ENCODE measurements around the gene SPAG9.

The SPAG9 gene

DNA sequence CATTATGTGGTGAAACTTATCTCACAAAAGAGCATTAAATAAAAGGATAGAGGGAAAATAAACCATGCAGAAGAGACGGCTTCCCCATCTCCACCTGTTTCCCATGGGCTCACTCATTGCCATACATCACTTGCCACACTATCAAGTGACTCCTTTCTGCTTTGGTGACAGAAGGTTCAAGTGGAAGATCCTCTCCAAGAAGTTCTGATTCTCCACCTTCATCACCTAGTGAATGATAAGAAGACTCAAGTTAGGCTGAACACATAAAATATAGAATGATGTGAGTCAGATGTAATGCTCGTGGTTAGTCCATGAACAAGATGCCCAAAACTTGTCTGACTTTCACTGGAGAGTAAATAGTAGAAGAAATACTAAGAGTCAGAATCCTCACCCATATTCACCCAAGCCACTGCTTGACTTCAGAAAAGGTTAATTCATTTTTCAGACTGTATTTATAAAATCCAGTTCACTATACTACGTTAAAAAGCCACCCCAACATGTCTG is 154.5 kb downstream of the SPAG9 start:
- Histone ChIP-seq H3K4me2 (ENCODE audit: insufficient read depth, low read length, poor library complexity, severe bottlenecking) (no peak overlapping the region), H3K14ac (ENCODE audit: low read length) (no peak overlapping the region), H2AK5ac (ENCODE audit: low read depth, low read length) (no peak overlapping the region), H3K18ac (ENCODE audit: low read length) (no peak overlapping the region), H3K27me3 (ENCODE audit: control insufficient read depth in 3 of 3, insufficient read depth in 3 of 3, low read depth in 1 of 3, low read length in 3 of 3) (no peaks in the 10 kb centered on the region), H3K4me3 (ENCODE audit: low read length in 2 of 2) (no peak overlapping the region), H3K9me3 (replicated peaks in 1 of 2; ENCODE audit: control insufficient read depth in 2 of 2, insufficient read depth in 1 of 2, low read depth in 1 of 2, low read length in 2 of 2) (no peaks in the 10 kb centered on the region), H2BK120ac (ENCODE audit: low read depth, low read length) (no peak overlapping the region), H4K91ac (ENCODE audit: low read depth, low read length, poor library complexity) (no peak overlapping the region), H2AFZ (ENCODE audit: low read length) (no peak overlapping the region), H3K4me1 (ENCODE audit: control insufficient read depth in 2 of 2, insufficient read depth in 1 of 2, low read depth in 1 of 2, low read length in 2 of 2) (no peaks in the 10 kb centered on the region), H3K9ac (ENCODE audit: low read depth, low read length, poor library complexity) (no peak overlapping the region), H3K27ac (replicated peaks; ENCODE audit: low read length) (no peak overlapping the region), H3K79me1 (ENCODE audit: low read depth, low read length) (no peaks in the 10 kb centered on the region), H3K23ac (ENCODE audit: low read depth, low read length, poor library complexity) (no peak overlapping the region), H2BK5ac (ENCODE audit: low read length) (no peak overlapping the region), H2BK15ac (ENCODE audit: low read length) (no peak overlapping the region), H4K8ac (ENCODE audit: low read depth, low read length) (no peak overlapping the region), H3K36me3 (replicated peaks in 1 of 2; ENCODE audit: control insufficient read depth in 2 of 2, insufficient read depth in 2 of 2, low read length in 2 of 2) (peaks cover 18 to 97% of the 10 kb centered on the region in 2 donors), H2BK12ac (ENCODE audit: low read length) (no peak overlapping the region), H3K4ac (ENCODE audit: low read length) (no peak overlapping the region)
- no CpG with 5 or more reads among the region's 3 CpGs for WGBS, 2 donors (ENCODE audit: extremely low coverage in 2 of 2, insufficient read length in 2 of 2, insufficient replicate concordance in 1 of 2)
- DNase-seq (ENCODE audit: low spot score): no peak

DNA sequence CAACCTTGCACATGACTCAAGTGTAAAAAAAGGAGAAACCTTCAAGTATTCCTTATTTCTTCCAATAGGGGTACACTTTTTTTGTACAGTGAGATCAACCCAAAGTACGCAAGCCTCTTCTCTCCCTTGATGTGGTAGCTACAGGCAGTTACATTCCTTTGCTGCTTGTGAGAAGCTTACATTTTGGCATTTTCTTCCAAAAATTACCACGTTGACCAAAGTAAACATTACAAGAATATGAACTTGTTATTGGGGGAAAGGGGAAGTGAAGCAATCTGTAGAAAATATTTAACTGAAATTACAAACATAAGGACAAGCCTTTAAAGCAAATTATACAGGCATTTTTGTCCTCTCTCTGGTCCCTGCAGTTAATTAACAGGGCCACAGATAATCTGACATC is 157.5 kb downstream of the SPAG9 start:
- H3K27me3 ChIP-seq (ENCODE audit: control insufficient read depth in 3 of 3, insufficient read depth in 3 of 3, low read depth in 1 of 3, low read length in 3 of 3): no peaks in the 10 kb centered on the region
- H2BK15ac ChIP-seq (ENCODE audit: low read length): no peak overlapping the region
- H3K4me2 ChIP-seq (ENCODE audit: insufficient read depth, low read length, poor library complexity, severe bottlenecking): no peak overlapping the region
- H3K36me3 ChIP-seq (replicated peaks in 1 of 2; ENCODE audit: control insufficient read depth in 2 of 2, insufficient read depth in 2 of 2, low read length in 2 of 2): peaks cover 9 to 88% of the 10 kb centered on the region in 2 donors
- H2AK5ac ChIP-seq (ENCODE audit: low read depth, low read length): no peak overlapping the region
- no peak overlapping the region for H3K14ac ChIP-seq (ENCODE audit: low read length)
- no CpG with 5 or more reads among the region's 2 CpGs for WGBS, 2 donors (ENCODE audit: extremely low coverage in 2 of 2, insufficient read length in 2 of 2, insufficient replicate concordance in 1 of 2)
- H4K8ac ChIP-seq (ENCODE audit: low read depth, low read length): no peak overlapping the region
- no peak overlapping the region for H2BK12ac ChIP-seq (ENCODE audit: low read length)
- H3K23ac ChIP-seq (ENCODE audit: low read depth, low read length, poor library complexity): no peak overlapping the region
- H2AFZ ChIP-seq (ENCODE audit: low read length): no peak overlapping the region
- no peaks in the 10 kb centered on the region for H3K4me1 ChIP-seq (ENCODE audit: control insufficient read depth in 2 of 2, insufficient read depth in 1 of 2, low read depth in 1 of 2, low read length in 2 of 2)
- DNase-seq (ENCODE audit: low spot score): no peak
- H3K18ac ChIP-seq (ENCODE audit: low read length): no peak overlapping the region
- H3K9me3 ChIP-seq (replicated peaks in 1 of 2; ENCODE audit: control insufficient read depth in 2 of 2, insufficient read depth in 1 of 2, low read depth in 1 of 2, low read length in 2 of 2): no peaks in the 10 kb centered on the region
- H3K27ac ChIP-seq (replicated peaks; ENCODE audit: low read length): no peak overlapping the region
- no peak overlapping the region for H3K4me3 ChIP-seq (ENCODE audit: low read length in 2 of 2)
- H2BK120ac ChIP-seq (ENCODE audit: low read depth, low read length): no peak overlapping the region
- no peaks in the 10 kb centered on the region for H3K79me1 ChIP-seq (ENCODE audit: low read depth, low read length)
- H3K4ac ChIP-seq (ENCODE audit: low read length): no peak overlapping the region
- no peak overlapping the region for H4K91ac ChIP-seq (ENCODE audit: low read depth, low read length, poor library complexity)
- no peak overlapping the region for H3K9ac ChIP-seq (ENCODE audit: low read depth, low read length, poor library complexity)
- no peak overlapping the region for H2BK5ac ChIP-seq (ENCODE audit: low read length)

DNA sequence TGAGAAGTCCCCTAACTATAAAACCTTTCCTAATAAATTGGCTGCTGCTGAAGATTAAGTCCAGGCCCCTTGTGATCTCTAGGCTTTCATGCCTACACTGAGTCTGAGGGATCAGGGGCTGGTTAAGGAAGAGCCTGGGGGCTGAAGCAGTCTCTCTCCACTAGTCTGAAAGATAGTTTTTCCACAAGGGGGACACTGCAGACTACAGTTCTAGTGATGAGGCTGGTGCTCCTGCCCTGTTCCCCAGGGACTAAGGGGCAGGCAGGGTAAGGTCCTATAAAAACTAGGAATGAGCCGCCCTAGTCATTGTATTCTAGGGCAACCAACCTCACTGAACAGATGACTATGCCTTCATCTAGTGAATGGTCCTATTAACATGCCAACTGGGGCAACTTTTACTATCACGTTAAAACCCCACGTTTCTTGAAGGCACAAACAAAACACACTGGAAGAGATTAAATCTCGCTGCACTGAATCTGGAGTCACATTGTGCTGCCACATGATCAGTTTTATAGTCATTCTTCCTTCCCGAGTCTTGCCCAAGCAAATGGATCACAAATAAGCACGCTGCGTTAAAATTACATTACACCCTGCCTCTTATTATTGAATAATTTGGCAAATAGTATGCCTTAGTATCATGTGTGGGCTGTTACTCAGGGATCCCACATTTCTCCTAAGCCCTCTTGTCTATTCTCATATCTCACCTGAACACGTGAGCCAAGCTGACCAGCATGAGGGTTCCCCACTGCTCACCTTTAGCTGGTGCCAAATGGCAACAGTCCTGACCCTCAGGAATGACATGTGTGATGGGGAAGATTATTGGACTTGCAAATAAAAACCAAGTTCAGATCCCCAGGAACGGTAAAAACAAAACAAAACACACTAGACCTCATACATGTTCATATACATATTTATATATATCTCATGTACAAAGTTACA is 159.1 kb downstream of the SPAG9 start:
- Histone ChIP-seq H2AFZ (ENCODE audit: low read length) (no peak overlapping the region), H3K27ac (replicated peaks; ENCODE audit: low read length) (no peak overlapping the region), H2BK5ac (ENCODE audit: low read length) (no peak overlapping the region), H2BK120ac (ENCODE audit: low read depth, low read length) (no peak overlapping the region), H3K18ac (ENCODE audit: low read length) (no peak overlapping the region), H3K4me1 (ENCODE audit: control insufficient read depth in 2 of 2, insufficient read depth in 1 of 2, low read depth in 1 of 2, low read length in 2 of 2) (peaks cover 2 to 5% of the 10 kb centered on the region in 2 donors), H3K23ac (ENCODE audit: low read depth, low read length, poor library complexity) (no peak overlapping the region), H2BK15ac (ENCODE audit: low read length) (no peak overlapping the region), H3K4me3 (ENCODE audit: low read length in 2 of 2) (no peak overlapping the region), H3K4me2 (ENCODE audit: insufficient read depth, low read length, poor library complexity, severe bottlenecking) (no peak overlapping the region), H3K4ac (ENCODE audit: low read length) (no peak overlapping the region), H3K9ac (ENCODE audit: low read depth, low read length, poor library complexity) (no peak overlapping the region), H3K9me3 (replicated peaks in 1 of 2; ENCODE audit: control insufficient read depth in 2 of 2, insufficient read depth in 1 of 2, low read depth in 1 of 2, low read length in 2 of 2) (no peaks in the 10 kb centered on the region), H4K8ac (ENCODE audit: low read depth, low read length) (no peak overlapping the region), H2AK5ac (ENCODE audit: low read depth, low read length) (no peak overlapping the region), H3K14ac (ENCODE audit: low read length) (no peak overlapping the region), H2BK12ac (ENCODE audit: low read length) (no peak overlapping the region), H3K27me3 (ENCODE audit: control insufficient read depth in 3 of 3, insufficient read depth in 3 of 3, low read depth in 1 of 3, low read length in 3 of 3) (no peaks in the 10 kb centered on the region), H4K91ac (ENCODE audit: low read depth, low read length, poor library complexity) (no peak overlapping the region), H3K79me1 (ENCODE audit: low read depth, low read length) (no peaks in the 10 kb centered on the region), H3K36me3 (replicated peaks in 1 of 2; ENCODE audit: control insufficient read depth in 2 of 2, insufficient read depth in 2 of 2, low read length in 2 of 2) (peaks cover 5 to 74% of the 10 kb centered on the region in 2 donors)
- no peak for DNase-seq (ENCODE audit: low spot score)
- WGBS, 2 donors (ENCODE audit: extremely low coverage in 2 of 2, insufficient read length in 2 of 2, insufficient replicate concordance in 1 of 2): no CpG with 5 or more reads among the region's 9 CpGs

DNA sequence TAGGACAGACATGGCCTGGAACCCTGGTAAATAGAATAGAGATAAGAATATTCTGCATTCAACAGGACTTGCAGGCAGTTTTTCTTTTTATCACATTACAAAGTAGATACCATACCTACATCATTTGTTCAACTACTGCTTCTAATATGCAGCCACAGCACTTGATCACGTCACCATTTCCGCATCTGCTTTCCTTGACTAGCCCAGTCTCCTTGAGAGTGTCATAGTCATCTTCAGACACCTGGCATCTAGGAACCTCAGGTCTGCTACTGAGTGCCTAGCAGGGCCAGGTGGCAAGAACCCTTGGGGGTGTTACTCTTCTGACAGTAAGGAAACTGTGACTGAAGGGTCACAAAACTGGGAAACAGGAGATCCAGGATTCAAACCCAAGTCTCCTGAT is 161.3 kb downstream of the SPAG9 start:
- Histone ChIP-seq H3K36me3 (replicated peaks in 1 of 2; ENCODE audit: control insufficient read depth in 2 of 2, insufficient read depth in 2 of 2, low read length in 2 of 2) (peaks cover 3 to 53% of the 10 kb centered on the region in 2 donors), H3K9me3 (replicated peaks in 1 of 2; ENCODE audit: control insufficient read depth in 2 of 2, insufficient read depth in 1 of 2, low read depth in 1 of 2, low read length in 2 of 2) (no peaks in the 10 kb centered on the region), H2BK5ac (ENCODE audit: low read length) (no peak overlapping the region), H3K27me3 (ENCODE audit: control insufficient read depth in 3 of 3, insufficient read depth in 3 of 3, low read depth in 1 of 3, low read length in 3 of 3) (no peaks in the 10 kb centered on the region), H3K18ac (ENCODE audit: low read length) (no peak overlapping the region), H2AK5ac (ENCODE audit: low read depth, low read length) (no peak overlapping the region), H3K4ac (ENCODE audit: low read length) (no peak overlapping the region), H4K8ac (ENCODE audit: low read depth, low read length) (no peak overlapping the region), H3K27ac (replicated peaks; ENCODE audit: low read length) (no peak overlapping the region), H3K14ac (ENCODE audit: low read length) (no peak overlapping the region), H2BK120ac (ENCODE audit: low read depth, low read length) (no peak overlapping the region), H3K23ac (ENCODE audit: low read depth, low read length, poor library complexity) (no peak overlapping the region), H3K4me1 (ENCODE audit: control insufficient read depth in 2 of 2, insufficient read depth in 1 of 2, low read depth in 1 of 2, low read length in 2 of 2) (peaks cover 8 to 12% of the 10 kb centered on the region in 2 donors), H2AFZ (ENCODE audit: low read length) (no peak overlapping the region), H3K9ac (ENCODE audit: low read depth, low read length, poor library complexity) (no peak overlapping the region), H3K79me1 (ENCODE audit: low read depth, low read length) (no peaks in the 10 kb centered on the region), H2BK15ac (ENCODE audit: low read length) (no peak overlapping the region), H3K4me3 (ENCODE audit: low read length in 2 of 2) (no peak overlapping the region), H2BK12ac (ENCODE audit: low read length) (no peak overlapping the region), H4K91ac (ENCODE audit: low read depth, low read length, poor library complexity) (no peak overlapping the region), H3K4me2 (ENCODE audit: insufficient read depth, low read length, poor library complexity, severe bottlenecking) (no peak overlapping the region)
- DNase-seq (ENCODE audit: low spot score): no peak
- WGBS, 2 donors (ENCODE audit: extremely low coverage in 2 of 2, insufficient read length in 2 of 2, insufficient replicate concordance in 1 of 2): no CpG with 5 or more reads among the region's 2 CpGs
